Large intestine (tissue), 3 donors: ENCODE data around the gene PELI1. TPM values are rescaled to one million over a fixed set of nuclear protein-coding genes. Genes with fewer than 3 reads are reported as not detected.
A peak's percentile ranks its signal among the peaks of the same experiment; 100 is the strongest.
"Not testable (repeated sequence)": the region's sequence is repeated elsewhere in the genome, so short reads cannot be mapped to it uniquely, and the experiment has no call there.

Source experiments
- DNase-seq, 2 donors: peaks; one replicate each; pipeline versions ENCODE4 v3.0.0 to v3.0.0-alpha.2; 2013
- H3K27ac ChIP-seq: one replicate; pipeline ENCODE4 v1.5.1; 2013; ENCODE audit warnings: low read length
- H3K27me3 ChIP-seq: 2 replicates; pipeline ENCODE4 v1.6.1; 2013; ENCODE audit warnings: low read length; ENCODE audit not compliant: control insufficient read depth, insufficient read depth
- H3K36me3 ChIP-seq: 2 replicates; pipeline ENCODE4 v1.6.1; 2013; ENCODE audit warnings: low read length; ENCODE audit not compliant: control insufficient read depth, insufficient read depth
- H3K4me1 ChIP-seq: one replicate; pipeline ENCODE4 v1.6.1; 2013; ENCODE audit warnings: low read length; ENCODE audit not compliant: control insufficient read depth, insufficient read depth
- H3K4me3 ChIP-seq: one replicate; pipeline ENCODE4 v1.5.1; 2013; ENCODE audit warnings: low read length
- H3K9me3 ChIP-seq: one replicate; pipeline ENCODE4 v1.6.1; 2013; ENCODE audit warnings: mild to moderate bottlenecking, low read depth, low read length, moderate library complexity; ENCODE audit not compliant: control insufficient read depth
- WGBS: methylation state at CpG from one replicate; pipeline ENCODE4 v1.1.5; 2013; ENCODE audit warnings: low lambda C conversion rate; ENCODE audit not compliant: insufficient coverage; 5-methylcytosine and 5-hydroxymethylcytosine counted together
- polyA plus RNA-seq: library from polyadenylated mRNA; unstranded; fragments of 120-200 nt; gene quantifications from one replicate; pipeline ENCODE4 v1.2.1, GENCODE V29; 2013

PELI1 gene
- polyA plus RNA-seq, 1 donor = 30.6 TPM

DNA sequence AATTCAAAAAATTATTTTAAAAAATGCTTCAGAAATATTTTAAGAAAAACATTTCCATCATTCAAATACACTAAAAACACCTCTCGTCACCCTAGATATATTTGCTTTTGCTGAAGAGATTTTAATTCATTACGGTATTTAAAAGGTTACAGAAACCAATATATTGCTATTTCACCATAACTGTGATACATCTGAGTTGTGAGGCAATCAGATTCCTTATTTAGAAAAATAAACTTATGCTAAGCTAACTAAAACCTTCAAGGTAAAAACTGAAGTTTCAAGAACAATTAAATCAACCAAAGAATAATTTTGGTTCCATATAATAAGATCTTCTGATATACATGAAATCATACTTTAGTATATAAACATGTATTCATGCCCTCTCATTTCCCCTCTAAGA lies 32.8 kb downstream of the PELI1 start:
- H3K9me3 ChIP-seq = no peaks in the 10 kb centered on the region
- DNase-seq = no peak
- H3K36me3 ChIP-seq = peaks cover 3% of the 10 kb centered on the region
- 100% methylated on average over 1 of the region's 2 CpGs for WGBS
- no peak overlapping the region for H3K27ac ChIP-seq
- H3K4me3 ChIP-seq = no peak overlapping the region
- peaks cover 38% of the 10 kb centered on the region for H3K4me1 ChIP-seq
- no peaks in the 10 kb centered on the region for H3K27me3 ChIP-seq

DNA sequence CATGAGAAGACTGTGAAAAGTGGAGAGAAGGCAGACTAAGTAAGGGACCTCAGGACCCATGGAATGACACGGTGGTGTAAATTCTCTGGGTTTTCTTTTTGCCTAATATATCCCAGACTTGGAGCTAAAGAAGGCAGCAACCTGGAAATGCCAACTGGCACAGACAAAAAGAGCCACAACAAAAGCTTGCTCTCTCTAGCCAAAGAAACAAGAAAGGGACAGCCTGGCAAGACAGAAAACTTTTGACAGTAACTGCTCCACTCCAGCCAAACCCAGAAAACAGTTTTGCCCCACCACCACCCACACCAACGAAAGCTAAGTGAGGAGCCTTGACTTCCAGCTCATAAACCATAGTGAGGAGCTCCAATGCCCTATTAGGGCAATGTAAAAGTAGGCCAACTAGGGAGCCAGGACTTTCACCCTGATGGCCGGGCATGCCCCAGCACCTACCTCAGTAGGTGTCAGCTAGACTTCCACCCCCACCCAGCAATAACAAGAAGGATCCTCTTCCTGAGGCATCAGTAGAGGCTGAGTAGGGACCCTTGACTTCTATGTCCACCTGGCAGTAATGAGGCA lies 35.5 kb downstream of the PELI1 start:
- peak in 1 of 2 donors; percentile 58 for DNase-seq
- Histone ChIP-seq H3K27ac (peak overlapping the region; percentile 14), H3K27me3 (no peaks in the 10 kb centered on the region), H3K4me3 (no peak overlapping the region), H3K36me3 (peaks cover 3% of the 10 kb centered on the region), H3K4me1 (peaks cover 32% of the 10 kb centered on the region), H3K9me3 (no peaks in the 10 kb centered on the region)
- WGBS = 50% methylated on average over 1 of the region's 3 CpGs

DNA sequence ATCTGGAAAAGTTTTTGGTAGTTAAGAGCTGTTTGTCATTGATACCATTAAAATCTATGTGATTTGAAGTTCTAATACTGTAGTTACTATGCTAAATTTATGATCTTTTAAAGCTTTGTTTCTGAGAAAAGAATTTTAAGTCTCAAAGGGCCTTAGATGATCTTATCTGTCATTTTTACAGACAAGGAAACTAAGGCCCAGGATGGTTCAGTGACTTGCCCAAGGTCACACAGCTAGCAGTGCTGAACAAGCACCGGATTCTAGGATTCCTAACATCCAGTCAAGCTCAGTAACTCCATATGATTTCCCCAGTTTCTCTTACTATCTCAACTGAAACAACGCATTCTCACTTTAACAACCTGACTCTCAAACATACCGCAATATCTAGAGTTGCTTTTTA lies 37.7 kb downstream of the PELI1 start:
- Histone ChIP-seq H3K36me3 (peaks cover 10% of the 10 kb centered on the region), H3K4me3 (no peak overlapping the region), H3K9me3 (no peaks in the 10 kb centered on the region), H3K27ac (peak overlapping the region; percentile 79), H3K4me1 (peaks cover 32% of the 10 kb centered on the region), H3K27me3 (no peaks in the 10 kb centered on the region)
- WGBS = no CpG with 5 or more reads among the region's 3 CpGs
- no peak for DNase-seq

DNA sequence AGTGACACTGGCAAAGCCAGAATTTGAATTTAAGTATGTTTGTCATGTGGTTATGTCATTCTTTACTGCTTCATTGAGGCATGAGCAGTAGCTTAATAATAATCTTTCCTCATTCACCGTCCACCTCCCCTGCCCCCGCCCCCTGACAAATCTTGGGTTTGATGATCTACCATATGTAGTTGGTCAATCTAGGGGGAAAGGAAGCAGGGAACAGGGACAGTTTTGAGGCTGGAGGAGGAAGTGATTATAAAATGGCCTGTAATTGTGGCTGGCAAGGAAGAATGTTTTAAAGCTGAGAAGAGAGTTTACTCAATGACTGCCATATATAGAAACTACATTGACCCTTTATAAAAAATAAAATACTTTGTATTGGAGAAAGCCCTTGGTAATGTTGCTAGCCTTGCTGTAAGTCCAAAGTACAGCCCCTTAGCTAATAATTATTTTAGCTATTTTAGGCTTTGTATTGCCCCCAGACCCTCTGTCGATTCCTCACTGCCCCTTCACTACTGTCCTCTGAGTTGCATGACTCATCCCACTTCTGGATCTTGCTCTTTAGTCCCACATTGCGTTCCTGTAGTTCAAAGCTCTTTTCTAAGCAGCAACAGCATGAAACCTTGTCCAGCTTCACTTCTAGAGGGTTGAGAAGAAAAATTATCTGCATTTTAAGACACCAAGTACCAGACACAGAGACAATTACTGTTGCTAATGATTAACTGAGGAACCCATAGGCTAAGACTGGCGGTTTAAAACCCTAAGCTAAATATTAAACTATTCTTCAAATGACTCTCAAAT lies 38.4 kb downstream of the PELI1 start:
- DNase-seq = peak; percentile 82 to 93
- H3K27ac ChIP-seq = peak overlapping the region; percentile 79
- no peaks in the 10 kb centered on the region for H3K27me3 ChIP-seq
- WGBS = 20% methylated on average over 1 of the region's 5 CpGs
- peaks cover 32% of the 10 kb centered on the region for H3K4me1 ChIP-seq
- H3K4me3 ChIP-seq = no peak overlapping the region
- H3K36me3 ChIP-seq = peaks cover 10% of the 10 kb centered on the region
- no peaks in the 10 kb centered on the region for H3K9me3 ChIP-seq

DNA sequence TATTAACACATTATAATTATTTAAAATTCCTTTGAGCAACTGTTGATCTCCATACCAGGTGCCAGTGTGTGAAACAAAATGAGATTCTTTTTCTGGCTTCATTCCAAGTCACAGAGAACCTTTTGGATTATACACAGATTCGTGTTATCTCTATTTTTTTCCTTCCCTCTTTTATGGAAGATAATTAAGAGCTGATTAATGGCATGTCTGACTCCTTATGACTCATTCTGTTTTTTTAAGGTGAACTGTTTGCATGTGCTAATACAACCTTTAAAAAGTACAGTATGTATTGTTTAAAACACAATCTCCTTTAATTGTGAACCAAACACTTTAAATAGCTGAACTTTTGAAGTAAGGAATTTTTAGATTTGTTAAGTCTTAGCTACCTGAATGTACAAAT lies 39.3 kb downstream of the PELI1 start:
- peak overlapping the region; percentile 79 for H3K27ac ChIP-seq

DNA sequence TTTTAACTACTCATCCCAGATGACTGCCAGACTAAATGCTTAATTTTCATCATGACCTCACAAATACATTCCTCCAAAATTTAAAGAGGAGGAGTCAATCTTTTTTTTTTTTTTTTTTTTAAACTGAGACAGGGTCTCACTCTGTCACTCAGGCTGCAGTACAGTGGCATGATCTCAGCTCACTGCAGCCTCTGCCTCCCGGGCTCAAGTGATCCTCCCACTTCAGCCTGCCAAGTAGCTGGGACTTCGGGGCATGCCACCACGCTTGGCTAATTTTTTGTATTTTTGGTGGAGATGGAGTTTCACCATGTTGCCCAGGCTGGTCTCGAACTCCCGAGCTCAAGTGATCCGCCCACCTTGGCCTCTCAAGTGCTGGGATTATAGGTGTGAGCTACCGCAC lies 41.5 kb downstream of the PELI1 start:
- not testable (repeated sequence) for H3K27ac ChIP-seq, H3K27me3 ChIP-seq, H3K4me3 ChIP-seq, H3K9me3 ChIP-seq, DNase-seq
- Histone ChIP-seq H3K36me3 (peaks cover 12% of the 10 kb centered on the region), H3K4me1 (peaks cover 24% of the 10 kb centered on the region)
- WGBS = 100% methylated on average over 1 of the region's 7 CpGs

More for the DNA sequence above, 39.3 kb downstream of the PELI1 start:
- Histone ChIP-seq H3K4me1 (peaks cover 32% of the 10 kb centered on the region), H3K36me3 (peaks cover 10% of the 10 kb centered on the region), H3K4me3 (no peak overlapping the region), H3K9me3 (no peaks in the 10 kb centered on the region), H3K27me3 (no peaks in the 10 kb centered on the region)
- DNase-seq = peak in 1 of 2 donors; percentile 65
- 13% methylated on average over 1 of the region's 1 CpG for WGBS

DNA sequence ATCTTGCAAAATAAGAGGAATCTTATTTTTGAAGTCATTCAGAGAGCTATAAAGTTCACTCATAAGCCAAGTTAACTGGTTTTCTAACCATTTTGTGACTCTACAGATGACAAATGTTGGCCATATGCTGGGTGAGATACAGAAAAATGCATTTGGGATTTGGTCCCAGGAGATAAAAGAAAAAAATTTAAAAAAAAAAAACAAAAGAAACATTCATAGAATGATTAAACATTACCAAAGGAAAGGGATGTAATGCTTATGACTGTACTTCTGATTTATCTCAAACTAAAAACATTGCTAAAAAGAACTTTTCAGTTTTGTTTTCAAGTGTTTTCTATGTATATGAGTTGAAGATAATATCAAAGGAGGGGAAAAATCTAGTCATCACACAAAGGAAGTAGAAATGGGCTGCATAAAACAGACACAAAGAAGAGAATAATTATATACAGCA lies 43.1 kb downstream of the PELI1 start:
- H3K4me1 ChIP-seq = peaks cover 14% of the 10 kb centered on the region
- H3K27me3 ChIP-seq = no peaks in the 10 kb centered on the region
- no peak for DNase-seq
- H3K27ac ChIP-seq = no peak overlapping the region
- no peaks in the 10 kb centered on the region for H3K9me3 ChIP-seq
- peaks cover 18% of the 10 kb centered on the region for H3K36me3 ChIP-seq
- H3K4me3 ChIP-seq = no peak overlapping the region

DNA sequence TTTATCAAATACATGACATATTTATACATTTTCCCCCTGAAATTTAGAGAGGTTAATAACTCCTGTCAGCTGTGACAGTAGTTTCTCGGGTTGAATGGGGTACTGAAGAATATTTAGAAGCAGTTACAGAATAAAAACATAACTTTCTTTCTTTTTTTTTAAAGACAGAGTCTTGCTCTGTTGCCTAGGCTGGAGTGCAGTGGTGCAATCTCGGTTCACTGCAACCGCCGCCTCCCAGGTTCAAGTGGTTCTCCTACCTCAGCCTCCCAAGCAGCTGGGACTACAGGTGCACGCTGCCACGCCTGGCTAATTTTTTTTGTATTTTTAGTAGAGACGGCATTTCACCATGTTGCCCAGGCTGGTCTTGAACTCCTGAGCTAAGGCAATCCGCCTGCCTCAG lies 43.6 kb downstream of the PELI1 start:
- WGBS = 100% methylated on average over 2 of the region's 8 CpGs
- H3K4me3 ChIP-seq, H3K9me3 ChIP-seq, H3K27ac ChIP-seq, H3K27me3 ChIP-seq, DNase-seq: not testable (repeated sequence)
- Histone ChIP-seq H3K36me3 (peaks cover 24% of the 10 kb centered on the region), H3K4me1 (peaks cover 10% of the 10 kb centered on the region)

DNA sequence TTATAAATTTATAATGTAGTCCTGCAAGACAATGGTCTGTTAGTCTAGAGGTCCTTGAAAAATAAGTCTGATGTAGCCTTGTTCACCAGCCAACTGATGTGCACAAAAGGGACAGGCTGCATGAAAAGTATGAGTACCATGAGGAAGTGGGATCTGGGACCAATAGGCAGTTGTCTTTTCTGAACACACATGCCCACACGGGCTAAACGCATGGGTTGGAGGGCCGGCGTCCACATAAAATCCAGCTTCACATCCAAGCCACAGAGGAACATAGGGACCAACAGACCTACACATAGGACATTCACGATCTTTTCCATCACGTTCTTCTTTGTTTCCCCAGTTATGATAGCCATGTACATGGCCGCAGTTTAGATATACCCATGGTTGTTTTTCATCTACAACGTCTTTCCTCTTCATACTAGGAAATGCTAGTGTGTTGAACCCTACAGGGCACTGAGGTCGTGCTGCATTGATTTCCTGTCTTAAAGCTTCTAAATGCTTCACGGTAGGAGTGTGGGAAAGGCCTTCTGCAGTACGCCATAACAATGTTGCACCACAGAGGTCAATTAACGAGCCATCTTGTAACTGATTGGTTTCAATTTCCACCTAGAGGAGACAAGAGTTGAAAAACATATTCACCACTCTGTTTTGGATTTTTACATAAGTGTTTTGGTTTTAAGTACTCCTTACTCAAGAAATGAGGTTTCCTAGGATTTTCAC lies 49.4 kb downstream of the PELI1 start:
- Histone ChIP-seq H3K9me3 (no peaks in the 10 kb centered on the region), H3K4me3 (no peak overlapping the region), H3K27me3 (no peaks in the 10 kb centered on the region), H3K36me3 (peaks cover 43% of the 10 kb centered on the region), H3K4me1 (peaks cover 4% of the 10 kb centered on the region), H3K27ac (no peak overlapping the region)
- no peak for DNase-seq
- WGBS = no CpG with 5 or more reads among the region's 12 CpGs

DNA sequence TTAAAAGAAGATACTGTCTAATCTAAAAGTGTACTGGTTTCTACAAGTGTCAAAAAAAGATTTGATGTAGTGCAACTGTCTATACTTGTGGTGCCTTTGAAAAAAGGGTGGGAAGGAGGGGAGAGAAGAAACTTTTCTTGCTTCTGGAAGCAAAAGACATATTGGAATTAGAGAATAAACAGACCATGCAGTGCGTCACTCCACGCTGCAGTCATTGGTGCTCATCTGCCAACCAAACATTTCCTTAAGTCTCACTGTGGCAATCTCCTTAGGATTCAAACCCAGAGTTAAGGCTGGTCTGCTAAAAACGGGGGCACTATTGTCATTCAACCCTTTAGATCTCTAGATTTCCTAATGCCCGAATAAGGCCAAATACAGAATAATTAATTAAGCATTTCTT lies 50.9 kb downstream of the PELI1 start:
- WGBS = no CpG with 5 or more reads among the region's 4 CpGs
- DNase-seq = no peak
- peaks cover 41% of the 10 kb centered on the region for H3K36me3 ChIP-seq

More for the DNA sequence above, 50.9 kb downstream of the PELI1 start:
- Histone ChIP-seq H3K4me3 (no peak overlapping the region), H3K27ac (no peak overlapping the region), H3K27me3 (no peaks in the 10 kb centered on the region), H3K4me1 (peaks cover 4% of the 10 kb centered on the region), H3K9me3 (no peaks in the 10 kb centered on the region)
